Measurements from ENCODE around the gene CCDC190. TPM values are rescaled to one million over a fixed set of nuclear protein-coding genes. Genes with fewer than 3 reads are reported as not detected.

Gene CCDC190
- total and polyA plus RNA-seq, 2 of the 13 experiments (the other 11 are each of a cell fraction or from before 2014, with no cell fraction given), result not detected

DNA sequence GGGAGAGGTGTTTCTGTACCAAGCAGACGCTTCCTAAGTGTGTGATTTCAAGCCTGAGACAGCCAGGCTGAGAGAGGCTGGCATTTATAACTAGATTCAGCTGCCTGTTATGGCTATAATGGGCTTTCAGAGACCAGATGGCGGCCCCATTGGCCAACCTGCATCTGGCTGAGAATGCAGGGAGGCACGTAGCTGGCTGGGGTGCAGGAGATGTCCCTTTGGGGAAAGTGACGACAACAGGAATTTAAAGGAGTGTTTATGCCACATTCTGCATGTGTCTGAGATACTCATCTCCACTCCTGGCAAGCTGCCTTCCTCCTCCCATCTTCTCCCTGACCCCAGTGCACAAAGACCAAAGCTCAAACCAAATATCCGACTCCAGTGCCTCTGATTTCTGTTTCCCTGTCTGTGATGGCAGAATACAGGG is 21.3 kb upstream of the CCDC190 start:
- no peak overlapping the region for H2AFZ ChIP-seq (ENCODE audit: low read length)
- peaks cover 8% of the 10 kb centered on the region for H3K4me1 ChIP-seq (ENCODE audit: insufficient read depth, low read length)
- H3K27ac ChIP-seq (ENCODE audit: extremely low read length, insufficient read depth, low read length), result no peak overlapping the region
- no peaks in the 10 kb centered on the region for H3K9me3 ChIP-seq (ENCODE audit: low read length)
- CTCF ChIA-PET (ENCODE audit: low intra/inter-chr PET ratio, low total read pairs), result no interaction called here
- TF ChIP-seq CBX1 (IDR thresholded peaks at IDR 0.05; ENCODE audit: low read depth) (no peak), XRCC5 (optimal IDR thresholded peaks at IDR 0.05; ENCODE audit: low read length) (no peak), ZNF282 (IDR thresholded peaks at IDR 0.05; ENCODE audit: partially characterized antibody) (no peak), ZNF333 (CRISPR knock-in tag; IDR thresholded peaks at IDR 0.05; ENCODE audit: borderline replicate concordance) (no peak), RAD21 (CRISPR knock-in tag; IDR thresholded peaks at IDR 0.05) (no peak)
- TF ChIP-seq, protein P1, sequence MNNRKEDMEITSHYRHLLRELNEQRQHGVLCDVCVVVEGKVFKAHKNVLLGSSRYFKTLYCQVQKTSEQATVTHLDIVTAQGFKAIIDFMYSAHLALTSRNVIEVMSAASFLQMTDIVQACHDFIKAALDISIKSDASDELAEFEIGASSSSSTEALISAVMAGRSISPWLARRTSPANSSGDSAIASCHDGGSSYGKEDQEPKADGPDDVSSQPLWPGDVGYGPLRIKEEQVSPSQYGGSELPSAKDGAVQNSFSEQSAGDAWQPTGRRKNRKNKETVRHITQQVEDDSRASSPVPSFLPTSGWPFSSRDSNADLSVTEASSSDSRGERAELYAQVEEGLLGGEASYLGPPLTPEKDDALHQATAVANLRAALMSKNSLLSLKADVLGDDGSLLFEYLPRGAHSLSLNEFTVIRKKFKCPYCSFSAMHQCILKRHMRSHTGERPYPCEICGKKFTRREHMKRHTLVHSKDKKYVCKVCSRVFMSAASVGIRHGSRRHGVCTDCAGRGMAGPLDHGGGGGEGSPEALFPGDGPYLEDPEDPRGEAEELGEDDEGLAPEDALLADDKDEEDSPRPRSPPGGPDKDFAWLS (CRISPR knock-in tag; IDR thresholded peaks at IDR 0.05; ENCODE audit: borderline replicate concordance), result no peak
- TF ChIP-seq, protein P2, sequence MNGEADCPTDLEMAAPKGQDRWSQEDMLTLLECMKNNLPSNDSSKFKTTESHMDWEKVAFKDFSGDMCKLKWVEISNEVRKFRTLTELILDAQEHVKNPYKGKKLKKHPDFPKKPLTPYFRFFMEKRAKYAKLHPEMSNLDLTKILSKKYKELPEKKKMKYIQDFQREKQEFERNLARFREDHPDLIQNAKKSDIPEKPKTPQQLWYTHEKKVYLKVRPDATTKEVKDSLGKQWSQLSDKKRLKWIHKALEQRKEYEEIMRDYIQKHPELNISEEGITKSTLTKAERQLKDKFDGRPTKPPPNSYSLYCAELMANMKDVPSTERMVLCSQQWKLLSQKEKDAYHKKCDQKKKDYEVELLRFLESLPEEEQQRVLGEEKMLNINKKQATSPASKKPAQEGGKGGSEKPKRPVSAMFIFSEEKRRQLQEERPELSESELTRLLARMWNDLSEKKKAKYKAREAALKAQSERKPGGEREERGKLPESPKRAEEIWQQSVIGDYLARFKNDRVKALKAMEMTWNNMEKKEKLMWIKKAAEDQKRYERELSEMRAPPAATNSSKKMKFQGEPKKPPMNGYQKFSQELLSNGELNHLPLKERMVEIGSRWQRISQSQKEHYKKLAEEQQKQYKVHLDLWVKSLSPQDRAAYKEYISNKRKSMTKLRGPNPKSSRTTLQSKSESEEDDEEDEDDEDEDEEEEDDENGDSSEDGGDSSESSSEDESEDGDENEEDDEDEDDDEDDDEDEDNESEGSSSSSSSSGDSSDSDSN (CRISPR knock-in tag; IDR thresholded peaks at IDR 0.05), result no peak
- TF ChIP-seq, protein P3, sequence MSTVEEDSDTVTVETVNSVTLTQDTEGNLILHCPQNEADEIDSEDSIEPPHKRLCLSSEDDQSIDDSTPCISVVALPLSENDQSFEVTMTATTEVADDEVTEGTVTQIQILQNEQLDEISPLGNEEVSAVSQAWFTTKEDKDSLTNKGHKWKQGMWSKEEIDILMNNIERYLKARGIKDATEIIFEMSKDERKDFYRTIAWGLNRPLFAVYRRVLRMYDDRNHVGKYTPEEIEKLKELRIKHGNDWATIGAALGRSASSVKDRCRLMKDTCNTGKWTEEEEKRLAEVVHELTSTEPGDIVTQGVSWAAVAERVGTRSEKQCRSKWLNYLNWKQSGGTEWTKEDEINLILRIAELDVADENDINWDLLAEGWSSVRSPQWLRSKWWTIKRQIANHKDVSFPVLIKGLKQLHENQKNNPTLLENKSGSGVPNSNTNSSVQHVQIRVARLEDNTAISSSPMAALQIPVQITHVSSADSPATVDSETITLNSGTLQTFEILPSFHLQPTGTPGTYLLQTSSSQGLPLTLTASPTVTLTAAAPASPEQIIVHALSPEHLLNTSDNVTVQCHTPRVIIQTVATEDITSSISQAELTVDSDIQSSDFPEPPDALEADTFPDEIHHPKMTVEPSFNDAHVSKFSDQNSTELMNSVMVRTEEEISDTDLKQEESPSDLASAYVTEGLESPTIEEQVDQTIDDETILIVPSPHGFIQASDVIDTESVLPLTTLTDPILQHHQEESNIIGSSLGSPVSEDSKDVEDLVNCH (CRISPR knock-in tag; IDR thresholded peaks at IDR 0.05), result no peak
- TF ChIP-seq, protein P4, sequence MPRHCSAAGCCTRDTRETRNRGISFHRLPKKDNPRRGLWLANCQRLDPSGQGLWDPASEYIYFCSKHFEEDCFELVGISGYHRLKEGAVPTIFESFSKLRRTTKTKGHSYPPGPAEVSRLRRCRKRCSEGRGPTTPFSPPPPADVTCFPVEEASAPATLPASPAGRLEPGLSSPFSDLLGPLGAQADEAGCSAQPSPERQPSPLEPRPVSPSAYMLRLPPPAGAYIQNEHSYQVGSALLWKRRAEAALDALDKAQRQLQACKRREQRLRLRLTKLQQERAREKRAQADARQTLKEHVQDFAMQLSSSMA (CRISPR knock-in tag; IDR thresholded peaks at IDR 0.05), result no peak
- TF ChIP-seq, protein P5, sequence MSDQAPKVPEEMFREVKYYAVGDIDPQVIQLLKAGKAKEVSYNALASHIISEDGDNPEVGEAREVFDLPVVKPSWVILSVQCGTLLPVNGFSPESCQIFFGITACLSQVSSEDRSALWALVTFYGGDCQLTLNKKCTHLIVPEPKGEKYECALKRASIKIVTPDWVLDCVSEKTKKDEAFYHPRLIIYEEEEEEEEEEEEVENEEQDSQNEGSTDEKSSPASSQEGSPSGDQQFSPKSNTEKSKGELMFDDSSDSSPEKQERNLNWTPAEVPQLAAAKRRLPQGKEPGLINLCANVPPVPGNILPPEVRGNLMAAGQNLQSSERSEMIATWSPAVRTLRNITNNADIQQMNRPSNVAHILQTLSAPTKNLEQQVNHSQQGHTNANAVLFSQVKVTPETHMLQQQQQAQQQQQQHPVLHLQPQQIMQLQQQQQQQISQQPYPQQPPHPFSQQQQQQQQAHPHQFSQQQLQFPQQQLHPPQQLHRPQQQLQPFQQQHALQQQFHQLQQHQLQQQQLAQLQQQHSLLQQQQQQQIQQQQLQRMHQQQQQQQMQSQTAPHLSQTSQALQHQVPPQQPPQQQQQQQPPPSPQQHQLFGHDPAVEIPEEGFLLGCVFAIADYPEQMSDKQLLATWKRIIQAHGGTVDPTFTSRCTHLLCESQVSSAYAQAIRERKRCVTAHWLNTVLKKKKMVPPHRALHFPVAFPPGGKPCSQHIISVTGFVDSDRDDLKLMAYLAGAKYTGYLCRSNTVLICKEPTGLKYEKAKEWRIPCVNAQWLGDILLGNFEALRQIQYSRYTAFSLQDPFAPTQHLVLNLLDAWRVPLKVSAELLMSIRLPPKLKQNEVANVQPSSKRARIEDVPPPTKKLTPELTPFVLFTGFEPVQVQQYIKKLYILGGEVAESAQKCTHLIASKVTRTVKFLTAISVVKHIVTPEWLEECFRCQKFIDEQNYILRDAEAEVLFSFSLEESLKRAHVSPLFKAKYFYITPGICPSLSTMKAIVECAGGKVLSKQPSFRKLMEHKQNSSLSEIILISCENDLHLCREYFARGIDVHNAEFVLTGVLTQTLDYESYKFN (CRISPR knock-in tag; conservative IDR thresholded peaks at IDR 0.05), result no peak
- TF ChIP-seq, protein P6, sequence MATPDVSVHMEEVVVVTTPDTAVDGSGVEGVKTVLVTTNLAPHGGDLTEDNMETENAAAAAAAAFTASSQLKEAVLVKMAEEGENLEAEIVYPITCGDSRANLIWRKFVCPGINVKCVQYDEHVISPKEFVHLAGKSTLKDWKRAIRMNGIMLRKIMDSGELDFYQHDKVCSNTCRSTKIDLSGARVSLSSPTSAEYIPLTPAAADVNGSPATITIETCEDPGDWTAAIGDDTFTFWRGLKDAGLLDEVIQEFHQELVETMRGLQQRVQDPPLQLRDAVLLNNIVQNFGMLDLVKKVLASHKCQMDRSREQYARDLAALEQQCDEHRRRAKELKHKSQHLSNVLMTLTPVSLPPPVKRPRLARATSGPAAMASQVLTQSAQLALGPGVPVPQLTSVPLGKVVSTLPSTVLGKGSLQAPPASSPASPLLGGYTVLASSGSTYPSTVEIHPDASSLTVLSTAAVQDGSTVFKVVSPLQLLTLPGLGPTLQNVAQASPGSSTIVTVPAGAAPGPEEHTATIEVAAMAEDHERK (CRISPR knock-in tag; IDR thresholded peaks at IDR 0.05; ENCODE audit: low read depth), result no peak
- peak overlapping the region; percentile 24; the same call in 1 of the 2 replicates for H3K4me2 ChIP-seq (ENCODE audit: low read depth, low read length)
- intact Hi-C loops (cut with micrococcal nuclease; ENCODE audit: unreplicated experiment), result no loop called here
- no peaks in the 10 kb centered on the region for H3K79me2 ChIP-seq (ENCODE audit: insufficient read depth, low read length)
- no peak for DNase-seq (ENCODE audit: low spot score)
- no peaks in the 10 kb centered on the region for H3K36me3 ChIP-seq (replicated peaks in 1 of 2; ENCODE audit: control insufficient read depth in 1 of 2, insufficient read depth in 2 of 2, low read length in 2 of 2)
- H4K20me1 ChIP-seq (ENCODE audit: insufficient read depth, low read length), result no peaks in the 10 kb centered on the region
- no peak overlapping the region for H3K9ac ChIP-seq (ENCODE audit: insufficient read depth, low read depth, low read length)
- in situ Hi-C loops (cut with HindIII; ENCODE audit: extremely low pct_ligation_motif_present, low pct_unique_long_range_greater_than_20kb), result loop anchor here (10.0 kb wide), 1 partner anchor 193 kb away; no protein-coding TSS in a partner anchor
- H3K4me3 ChIP-seq (replicated peaks in 1 of 3; ENCODE audit: insufficient read depth in 1 of 3, low read depth in 2 of 3, low read length in 3 of 3), result no peak overlapping the region
- FAIRE-seq, result no peak
- POLR2A ChIA-PET, result no interaction called here
- no peak; the same call in 2 of the 3 replicates for ATAC-seq
- peaks cover 0 to 14% of the 10 kb centered on the region in 2 experiments; a peak in 2 of 5 replicates for H3K27me3 ChIP-seq (ENCODE audit: control insufficient read depth in 1 of 2, insufficient read depth in 2 of 2, low read length in 2 of 2)
- WGBS (ENCODE audit: low lambda C conversion rate), result 0% methylated on average over 3 of the region's 5 CpGs
- BruUV-seq (replicated peaks), result no TSS peak
